Sigmoid colon (tissue), 7 donors: ENCODE results near the gene OPCML. TPM values are rescaled to one million over a fixed set of nuclear protein-coding genes. Genes with fewer than 3 reads are reported as not detected.
A peak's percentile ranks its signal among the peaks of the same experiment; 100 is the strongest.

Source experiments
- DNase-seq: peaks from one replicate; pipeline ENCODE4 v3.0.0-alpha.2; 2019
- H3K27ac ChIP-seq, 4 donors: fragments of 200-600 bp; sonication (generic); one replicate each; pipeline ENCODE4 v1.5.1; 2016 to 2019; ENCODE audit warnings: mild to moderate bottlenecking in 1 of 4
- H3K27me3 ChIP-seq, 3 donors: fragments of 200-600 bp; sonication (generic); one replicate each; pipeline ENCODE4 v1.5.1; 2019; ENCODE audit warnings: mild to moderate bottlenecking in 1 of 3
- H3K36me3 ChIP-seq, 4 donors: fragments of 200-600 bp; sonication (generic); one replicate each; pipeline ENCODE4 v1.5.1; 2016 to 2019
- H3K4me1 ChIP-seq, 4 donors: fragments of 200-600 bp; sonication (generic); one replicate each; pipeline ENCODE4 v1.5.1; 2017 to 2019
- H3K4me3 ChIP-seq, 4 donors: fragments of 200-600 bp; sonication (generic); one replicate each; pipeline ENCODE4 v1.5.1; 2017 to 2019; ENCODE audit warnings: mild to moderate bottlenecking in 2 of 4, moderate library complexity in 1 of 4
- H3K9me3 ChIP-seq, 4 donors: fragments of 200-600 bp in 3 of 4; sonication (generic) in 3 of 4; one replicate each; pipeline versions ENCODE4 v1.5.1 to v1.6.1; 2013 to 2019
- EP300 ChIP-seq, 4 donors: sonication (generic); formaldehyde crosslinking; IDR thresholded peaks; one replicate each; pipeline ENCODE4 v1.6.1; 2017; ENCODE audit warnings: antibody characterized with exemption in 4 of 4
- POLR2A ChIP-seq, 2 donors: fragments of 450-650 bp; IDR thresholded peaks; one replicate each; pipeline ENCODE4 v1.6.1; 2016; ENCODE audit warnings: antibody characterized with exemption in 2 of 2, mild to moderate bottlenecking in 2 of 2, moderate library complexity in 2 of 2
- POLR2AphosphoS5 ChIP-seq, 4 donors: sonication (generic); formaldehyde crosslinking; IDR thresholded peaks; one replicate each; pipeline ENCODE4 v1.6.1; 2017; ENCODE audit warnings: antibody characterized with exemption in 4 of 4
- WGBS, 2 donors: extraction: QIAGEN DNeasy Blood & Tissue Kit; methylation state at CpG; one replicate each; pipeline ENCODE4 v1.1.7; 2013; 5-methylcytosine and 5-hydroxymethylcytosine counted together
- intact Hi-C: fragments of 100-400 bp; cut with DNase I; formaldehyde crosslinking; loops from one replicate; pipeline ENCODE4 v1.15.1; 2023
- polyA plus RNA-seq, 3 donors: library from polyadenylated mRNA; stranded (reverse); fragments of 200-250 nt; gene quantifications; one replicate each; pipeline ENCODE4 v1.2.3, GENCODE V29; 2013
- total RNA-seq, 4 donors: library from RNA; depleted of rRNA; stranded (reverse); fragments of >200 nt; gene quantifications; one replicate each; pipeline ENCODE4 v1.1.0, GENCODE V29; 2016
- TF ChIP-seq, protein P1 (sequence below), 4 experiments: fragments of 450-650 bp in 3 of 4; fragments of 200-600 bp in 1 of 4; IDR thresholded peaks; one replicate each; pipeline ENCODE4 v1.5.1; 2016 to 2019; ENCODE audit warnings: antibody characterized with exemption in 4 of 4, mild to moderate bottlenecking in 3 of 4, moderate library complexity in 2 of 4
- donor health status: healthy with polysubstance abuse.
- donor health status: Bipolar disorder and iron deficiency.
- donor health status: healthy.

OPCML gene
- total and polyA plus RNA-seq, 7 donors = under 0.01 to 0.14 (median 0.03) TPM; not detected in 4

DNA sequence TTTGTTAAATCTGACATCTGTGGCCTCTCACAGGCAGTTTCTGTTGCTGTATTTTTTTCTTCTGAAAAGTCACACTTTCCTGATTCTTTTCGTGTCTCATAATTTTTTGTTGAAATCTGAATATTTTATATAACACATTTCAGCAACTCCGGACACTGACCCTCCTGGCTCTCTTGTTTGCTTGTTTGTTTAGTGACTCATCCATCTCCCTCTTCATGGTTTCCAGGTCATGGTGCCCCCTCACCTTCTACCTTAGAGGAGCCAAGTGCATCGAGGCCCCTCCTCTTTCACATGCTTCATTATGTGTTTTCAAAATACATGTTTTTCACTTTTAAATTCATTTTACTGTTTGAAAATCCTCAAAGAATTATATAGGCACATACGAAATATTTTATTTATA lies 562.4 kb downstream of the OPCML start:
- Histone ChIP-seq H3K4me3 (no peak overlapping the region), H3K27me3 (peaks cover 0 to 7% (median 0%) of the 10 kb centered on the region in 3 donors), H3K36me3 (no peaks in the 10 kb centered on the region), H3K27ac (no peak overlapping the region), H3K9me3 (peaks cover 0 to 3% (median 0%) of the 10 kb centered on the region in 4 donors), H3K4me1 (no peaks in the 10 kb centered on the region)
- no peak for DNase-seq
- TF ChIP-seq POLR2AphosphoS5 (IDR thresholded peaks at IDR 0.05) (no peak), EP300 (IDR thresholded peaks at IDR 0.05) (no peak), POLR2A (IDR thresholded peaks at IDR 0.05) (no peak)
- TF ChIP-seq, protein P1, sequence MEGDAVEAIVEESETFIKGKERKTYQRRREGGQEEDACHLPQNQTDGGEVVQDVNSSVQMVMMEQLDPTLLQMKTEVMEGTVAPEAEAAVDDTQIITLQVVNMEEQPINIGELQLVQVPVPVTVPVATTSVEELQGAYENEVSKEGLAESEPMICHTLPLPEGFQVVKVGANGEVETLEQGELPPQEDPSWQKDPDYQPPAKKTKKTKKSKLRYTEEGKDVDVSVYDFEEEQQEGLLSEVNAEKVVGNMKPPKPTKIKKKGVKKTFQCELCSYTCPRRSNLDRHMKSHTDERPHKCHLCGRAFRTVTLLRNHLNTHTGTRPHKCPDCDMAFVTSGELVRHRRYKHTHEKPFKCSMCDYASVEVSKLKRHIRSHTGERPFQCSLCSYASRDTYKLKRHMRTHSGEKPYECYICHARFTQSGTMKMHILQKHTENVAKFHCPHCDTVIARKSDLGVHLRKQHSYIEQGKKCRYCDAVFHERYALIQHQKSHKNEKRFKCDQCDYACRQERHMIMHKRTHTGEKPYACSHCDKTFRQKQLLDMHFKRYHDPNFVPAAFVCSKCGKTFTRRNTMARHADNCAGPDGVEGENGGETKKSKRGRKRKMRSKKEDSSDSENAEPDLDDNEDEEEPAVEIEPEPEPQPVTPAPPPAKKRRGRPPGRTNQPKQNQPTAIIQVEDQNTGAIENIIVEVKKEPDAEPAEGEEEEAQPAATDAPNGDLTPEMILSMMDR (IDR thresholded peaks at IDR 0.05) = no peak
- WGBS, 2 donors = 67 to 77% methylated on average over 4 of the region's 4 CpGs
- intact Hi-C loops = no loop called here

DNA sequence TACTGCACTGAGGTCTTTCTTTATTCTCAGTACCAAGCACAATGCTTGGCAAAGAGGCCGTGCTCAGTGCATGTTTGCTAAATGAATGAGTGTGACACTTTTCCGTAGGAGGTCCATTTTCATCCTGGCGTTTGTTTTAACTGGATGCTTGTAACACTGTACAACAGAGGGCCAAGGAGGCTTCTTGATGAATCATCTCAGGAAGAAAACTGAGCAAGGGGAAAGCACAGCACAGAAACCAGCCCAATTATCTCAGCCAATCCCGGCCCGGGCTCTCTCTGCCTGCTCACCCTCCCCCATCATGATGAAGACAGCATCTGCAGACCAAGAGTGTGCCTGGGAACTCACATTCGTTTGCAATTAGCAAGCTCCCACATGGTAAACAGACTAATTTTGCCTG lies 570.3 kb downstream of the OPCML start:
- Histone ChIP-seq H3K27me3 (peaks cover 0 to 4% (median 0%) of the 10 kb centered on the region in 3 donors), H3K4me1 (peaks cover 0 to 20% (median 9%) of the 10 kb centered on the region in 4 donors), H3K36me3 (no peaks in the 10 kb centered on the region), H3K4me3 (no peak overlapping the region), H3K9me3 (peaks cover 0 to 3% (median 0%) of the 10 kb centered on the region in 4 donors), H3K27ac (no peak overlapping the region)
- intact Hi-C loops = no loop called here
- 52 to 56% methylated on average over 6 of the region's 6 CpGs for WGBS, 2 donors
- no peak for DNase-seq
- TF ChIP-seq POLR2A (IDR thresholded peaks at IDR 0.05) (no peak), EP300 (IDR thresholded peaks at IDR 0.05) (no peak), POLR2AphosphoS5 (IDR thresholded peaks at IDR 0.05) (no peak)
- TF ChIP-seq, protein P1 (IDR thresholded peaks at IDR 0.05) = no peak

DNA sequence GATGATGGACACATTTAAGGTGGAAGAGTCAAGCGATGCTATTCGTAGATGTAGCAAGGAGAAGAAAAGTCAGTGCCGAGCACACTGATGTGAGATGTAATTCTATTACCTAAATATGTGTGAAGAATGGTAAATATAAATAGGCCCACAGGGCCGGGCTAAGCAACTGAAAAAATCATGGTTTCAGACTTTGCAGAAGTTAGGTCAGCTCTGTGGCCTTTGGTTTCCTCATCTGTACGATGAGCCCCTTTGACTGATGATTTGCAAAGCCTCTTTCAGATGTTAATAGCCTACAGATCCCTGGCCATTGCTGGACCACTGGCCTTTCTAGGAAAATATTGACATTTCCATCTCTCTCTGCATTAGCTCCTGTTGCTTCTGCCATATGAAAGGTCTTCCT lies 570.8 kb downstream of the OPCML start:
- intact Hi-C loops = no loop called here
- Histone ChIP-seq H3K27ac (no peak overlapping the region), H3K9me3 (peaks cover 0 to 3% (median 0%) of the 10 kb centered on the region in 4 donors), H3K4me1 (peaks cover 0 to 20% (median 9%) of the 10 kb centered on the region in 4 donors), H3K27me3 (peaks cover 0 to 4% (median 0%) of the 10 kb centered on the region in 3 donors), H3K36me3 (no peaks in the 10 kb centered on the region), H3K4me3 (no peak overlapping the region)
- TF ChIP-seq POLR2AphosphoS5 (IDR thresholded peaks at IDR 0.05) (no peak), EP300 (IDR thresholded peaks at IDR 0.05) (no peak), POLR2A (IDR thresholded peaks at IDR 0.05) (no peak)
- TF ChIP-seq, protein P1 (IDR thresholded peaks at IDR 0.05) = no peak
- no peak for DNase-seq
- WGBS, 2 donors = 81 to 88% methylated on average over 5 of the region's 5 CpGs

DNA sequence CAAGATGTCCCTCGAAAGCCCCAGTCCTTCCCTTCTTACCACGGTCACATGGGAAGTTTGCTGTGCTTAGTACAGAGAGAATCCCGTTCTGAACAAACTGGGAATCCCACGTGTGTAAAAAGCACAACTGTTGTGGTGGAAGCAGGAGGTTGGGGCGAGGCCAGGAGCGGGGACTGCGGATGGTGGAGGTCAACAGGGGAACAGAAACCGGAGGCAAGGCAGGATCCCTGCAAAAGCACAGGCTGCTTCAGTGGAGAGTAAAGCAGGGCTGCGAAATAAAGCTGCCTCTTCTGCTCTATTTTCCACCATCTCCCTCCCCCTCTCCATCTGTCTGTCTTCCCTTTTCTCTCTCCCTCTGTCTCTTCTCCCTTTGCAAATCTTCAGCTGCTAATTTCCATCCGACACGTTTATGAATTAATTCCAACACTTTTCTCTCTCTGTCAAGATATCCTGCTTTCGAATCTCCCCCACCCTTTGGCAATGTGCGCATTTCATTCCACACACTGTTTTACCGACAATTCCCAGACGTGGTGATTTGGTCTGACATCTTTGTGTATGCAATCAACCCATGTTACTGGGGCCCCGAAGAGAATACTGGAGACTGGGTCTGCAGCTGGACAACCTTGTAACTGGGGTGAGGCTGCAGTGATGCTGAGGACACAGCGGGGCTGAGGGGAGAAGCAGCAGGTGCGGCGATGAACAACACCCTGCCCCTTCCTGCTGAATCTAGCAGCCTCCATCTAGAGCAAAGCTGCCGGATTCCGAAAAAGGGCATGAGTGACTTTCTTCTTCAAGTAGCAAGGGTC lies 571.8 kb downstream of the OPCML start:
- TF ChIP-seq POLR2AphosphoS5 (IDR thresholded peaks at IDR 0.05) (no peak), EP300 (IDR thresholded peaks at IDR 0.05) (no peak), POLR2A (IDR thresholded peaks at IDR 0.05) (no peak)
- TF ChIP-seq, protein P1 (IDR thresholded peaks at IDR 0.05) = no peak
- H3K27ac ChIP-seq = peak overlapping the region in 1 of 4 donors; percentile 2
- peak overlapping the region in 1 of 4 donors; percentile 14 for H3K4me3 ChIP-seq
- peaks cover 0 to 20% (median 9%) of the 10 kb centered on the region in 4 donors for H3K4me1 ChIP-seq
- H3K27me3 ChIP-seq = peaks cover 0 to 4% (median 0%) of the 10 kb centered on the region in 3 donors
- H3K9me3 ChIP-seq = peaks cover 0 to 1% (median 0%) of the 10 kb centered on the region in 4 donors
- no peaks in the 10 kb centered on the region for H3K36me3 ChIP-seq
- intact Hi-C loops = no loop called here
- no peak for DNase-seq
- WGBS, 2 donors = 64 to 77% methylated on average over 21 of the region's 21 CpGs
